NCI-H187 (cell line): ENCODE measurements around the gene KLHL5.
"Not testable (repeated sequence)": the region's sequence is repeated elsewhere in the genome, so short reads cannot be mapped to it uniquely, and the experiment has no call there.

Experiments used
- DNase-seq, 2 experiments: peaks; one replicate each; lab custom pipeline; 2025; lab: John Stamatoyannopoulos, UW

The KLHL5 gene

DNA sequence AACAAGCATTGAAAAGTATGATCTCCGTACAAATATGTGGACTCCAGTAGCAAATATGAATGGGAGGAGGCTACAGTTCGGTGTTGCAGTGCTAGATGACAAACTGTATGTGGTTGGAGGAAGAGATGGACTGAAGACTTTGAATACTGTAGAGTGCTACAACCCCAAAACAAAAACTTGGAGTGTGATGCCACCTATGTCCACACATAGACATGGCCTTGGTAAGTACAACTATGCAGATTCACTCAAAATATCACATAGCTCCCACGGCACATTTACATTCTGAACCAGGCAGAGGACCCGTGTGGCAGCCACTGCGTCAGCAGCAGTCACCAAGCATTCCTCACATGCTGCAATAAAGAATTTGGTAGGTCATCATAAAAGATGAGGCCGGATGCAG is 41.3 kb downstream of the KLHL5 start:
- no peak for DNase-seq

- DNase-seq, result no peak
Observed at GRCh38 chr4:39104255-39104654, 42.2 kb downstream of the KLHL5 start.

- DNase-seq, result no peak
Observed at GRCh38 chr4:39106011-39106410, 44.0 kb downstream of the KLHL5 start.

DNA sequence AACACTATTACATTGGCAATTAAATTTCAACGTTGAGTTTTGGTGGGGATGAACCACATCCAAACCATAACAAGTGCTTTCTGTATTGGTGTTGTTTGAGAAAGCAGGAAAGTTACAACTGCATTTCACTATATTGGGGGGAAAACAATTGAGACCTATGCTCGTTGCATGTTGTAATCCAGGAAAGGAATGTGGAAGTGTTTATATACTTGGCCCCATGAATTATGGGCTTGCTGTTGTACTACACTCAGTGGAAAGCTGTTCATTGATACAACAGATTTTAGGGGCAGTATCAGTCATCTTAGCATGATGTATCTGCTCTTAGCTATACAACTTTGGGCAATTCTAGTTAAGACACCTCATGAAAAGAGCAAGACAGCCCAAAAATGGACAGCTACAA is 52.4 kb downstream of the KLHL5 start:
- DNase-seq, result no peak

DNA sequence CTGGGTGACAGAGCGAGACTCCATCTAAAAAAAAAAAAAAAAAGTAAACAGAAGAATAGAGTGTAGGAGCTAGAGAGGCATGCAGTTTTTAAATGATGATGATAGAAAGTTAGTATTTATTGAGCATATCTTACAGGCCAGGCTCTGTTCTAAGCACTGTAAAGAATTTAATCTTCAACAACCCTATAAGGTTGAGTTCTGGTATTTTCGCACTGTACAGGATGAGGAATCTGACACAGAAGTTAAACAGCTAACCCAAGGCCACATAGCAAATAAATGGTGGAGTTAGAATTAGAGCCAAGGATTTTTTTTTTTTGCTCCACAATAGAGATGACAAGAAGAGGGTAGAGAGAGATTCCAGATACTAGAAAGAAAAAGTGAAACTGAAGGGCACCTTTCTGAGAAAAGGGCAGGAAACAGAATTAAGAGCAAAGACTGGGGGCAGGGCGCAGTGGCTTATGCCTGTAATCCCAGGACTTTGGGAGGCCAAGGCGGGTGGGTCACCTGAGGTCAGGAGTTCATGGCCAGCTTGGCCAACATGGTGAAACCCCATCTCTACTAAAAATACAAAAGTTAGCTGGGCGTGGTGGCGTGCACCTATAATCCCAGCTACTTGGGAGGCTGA is 56.1 kb downstream of the KLHL5 start:
- no peak for DNase-seq

DNA sequence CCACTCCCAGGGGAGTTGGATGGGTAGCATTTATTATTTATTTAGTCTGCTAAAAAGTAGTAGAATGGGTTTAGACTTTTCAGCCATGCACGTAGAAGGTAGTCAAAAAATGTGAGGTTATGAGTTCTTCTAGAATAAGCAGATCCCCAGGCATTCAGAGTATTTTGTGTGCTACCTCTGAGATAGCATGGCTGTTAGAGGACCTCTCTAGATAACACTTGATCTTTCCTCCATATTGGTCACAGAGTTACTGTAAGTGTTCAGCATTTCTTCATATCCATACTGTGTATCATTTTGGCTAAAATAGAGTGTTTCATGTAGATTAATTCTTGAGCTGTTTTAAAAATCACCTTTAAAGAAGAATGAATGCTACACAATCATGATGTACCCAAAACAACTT is 58.4 kb downstream of the KLHL5 start:
- no peak for DNase-seq

DNA sequence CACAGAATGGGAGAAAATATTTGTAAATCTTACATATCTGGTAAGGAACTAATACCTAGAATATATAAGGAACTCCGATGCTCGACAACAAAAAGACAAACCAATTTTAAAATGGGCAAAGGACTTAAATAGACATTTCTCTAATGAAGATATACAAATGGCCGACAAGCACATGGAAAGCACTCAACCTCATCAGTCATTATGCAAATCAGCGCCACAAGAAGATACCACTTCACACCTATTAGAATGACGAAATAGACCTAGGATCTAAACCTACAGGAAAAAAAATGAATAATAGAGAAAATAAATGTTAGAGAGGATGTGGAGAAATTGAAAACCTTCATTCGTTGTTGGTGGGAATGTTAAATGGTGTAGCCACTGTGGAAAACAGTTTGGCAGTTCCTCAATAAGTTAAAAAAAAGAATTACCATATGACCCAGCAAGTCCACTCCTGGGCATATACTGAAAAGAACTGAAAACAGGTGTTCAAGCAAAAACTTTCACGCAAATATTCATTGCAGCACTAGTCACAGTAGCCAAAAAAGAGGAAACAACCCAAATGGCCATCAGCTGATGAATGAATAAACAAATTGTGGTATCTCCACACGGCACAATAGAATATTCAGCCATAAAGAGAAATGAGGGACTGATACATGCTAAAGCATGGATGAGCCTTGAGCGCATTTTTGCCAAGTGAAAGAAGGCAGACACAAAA is 63.0 kb downstream of the KLHL5 start:
- DNase-seq, result no peak

GRCh38 chr4:39125600-39125985 is 63.6 kb downstream of the KLHL5 start:
- DNase-seq, result no peak

DNA sequence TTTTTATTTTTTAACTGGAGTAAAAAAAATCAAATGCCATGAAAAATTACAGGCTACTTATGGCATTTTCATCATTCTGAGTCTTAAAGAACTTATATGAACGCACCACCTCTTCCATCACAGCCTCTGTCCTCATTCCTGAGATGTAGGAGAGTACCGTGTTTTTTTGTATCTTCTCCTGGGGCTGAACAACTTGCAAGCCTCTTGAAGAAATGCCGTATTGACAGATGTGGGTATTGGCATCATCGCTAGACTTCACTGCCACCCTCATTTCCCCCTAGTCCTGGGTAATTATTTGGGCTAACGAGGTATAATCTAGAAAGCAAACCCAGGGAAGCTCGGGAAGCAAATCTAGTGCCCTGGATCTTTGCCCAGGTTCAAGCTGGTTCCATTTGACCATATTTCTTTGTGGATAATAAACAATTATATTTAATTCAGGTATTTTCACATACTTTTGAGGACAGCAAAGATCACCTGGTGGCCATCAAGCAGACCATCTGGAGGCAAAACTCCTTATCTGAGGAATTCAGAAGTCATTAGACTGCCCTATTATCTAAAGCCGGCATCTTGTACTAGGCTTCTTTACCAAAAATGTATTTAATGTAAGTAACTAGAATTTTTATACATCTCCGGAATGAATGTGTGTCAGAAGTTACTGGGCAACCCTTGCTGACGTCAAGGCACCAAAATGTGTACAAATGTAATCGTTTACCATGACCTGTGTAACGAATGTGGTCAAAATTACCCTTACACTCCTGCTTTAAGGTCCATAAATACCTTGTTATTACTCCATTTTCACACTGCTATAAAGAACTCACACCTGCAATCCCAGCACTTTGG is 64.4 kb downstream of the KLHL5 start:
- no peak for DNase-seq

DNA sequence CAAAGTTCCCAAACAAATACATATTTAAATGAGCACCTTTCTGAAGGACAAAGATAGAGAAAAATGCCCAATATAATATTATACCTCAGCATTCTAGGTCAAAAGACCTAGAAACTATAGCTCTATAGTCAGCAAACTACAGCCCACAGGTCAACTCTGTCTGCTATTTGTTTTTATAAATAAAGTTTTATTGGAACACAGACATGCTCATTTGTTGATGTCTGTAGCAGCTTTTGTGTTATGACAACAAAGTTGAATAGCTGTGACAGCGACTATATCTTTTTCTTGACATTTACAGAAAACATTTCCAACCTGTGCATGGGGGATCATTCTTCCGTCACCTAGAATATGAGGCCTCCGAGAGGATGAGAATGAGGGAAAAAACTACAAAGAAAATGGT is 71.6 kb downstream of the KLHL5 start:
- DNase-seq, result no peak

GRCh38 chr4:39134683-39135306 is 72.8 kb downstream of the KLHL5 start:
- peak in 1 of 2 experiments; percentile 15 for DNase-seq

DNA sequence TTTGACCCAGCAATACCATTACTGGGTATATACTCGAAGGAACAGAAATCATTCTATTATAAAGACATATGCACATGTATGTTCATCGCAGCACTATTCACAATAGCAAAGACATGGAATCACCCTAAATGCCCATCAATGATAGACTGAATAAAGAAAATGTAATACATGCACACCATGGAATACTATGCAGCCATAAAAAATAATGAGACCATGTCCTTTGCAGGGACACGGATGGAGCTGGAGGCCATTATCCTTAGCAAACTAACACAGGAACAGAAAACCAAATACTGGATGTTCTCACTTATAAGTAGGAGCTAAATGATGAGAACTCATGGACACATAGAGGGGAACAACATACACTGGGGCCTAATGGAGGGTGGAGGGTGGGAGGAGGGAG is 76.2 kb downstream of the KLHL5 start:
- DNase-seq, result not testable (repeated sequence)

- no peak for DNase-seq
Observed at GRCh38 chr4:39146211-39146610, 84.2 kb downstream of the KLHL5 start.

DNA sequence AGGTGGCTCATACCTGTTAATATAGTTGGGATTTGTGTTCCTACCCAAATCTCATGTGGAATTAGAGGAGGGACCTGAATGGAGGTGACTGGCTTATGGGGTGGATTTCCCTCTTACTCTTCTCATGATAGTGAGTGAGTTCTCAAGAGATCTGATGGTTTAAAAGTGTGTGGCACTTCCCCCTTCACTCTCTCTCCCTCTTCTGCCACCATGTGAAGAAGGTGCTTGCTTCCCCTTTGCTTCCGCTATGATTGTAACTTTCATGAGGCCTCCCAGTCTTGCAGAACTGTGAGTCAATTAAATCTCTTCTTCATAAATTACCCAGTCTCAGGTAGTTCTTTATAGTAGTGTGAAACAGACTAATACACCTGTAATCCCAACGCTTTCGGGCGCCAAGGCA is 92.0 kb downstream of the KLHL5 start:
- DNase-seq, result no peak

- DNase-seq, result no peak
Observed at GRCh38 chr4:39157520-39157919, 95.5 kb downstream of the KLHL5 start.

DNA sequence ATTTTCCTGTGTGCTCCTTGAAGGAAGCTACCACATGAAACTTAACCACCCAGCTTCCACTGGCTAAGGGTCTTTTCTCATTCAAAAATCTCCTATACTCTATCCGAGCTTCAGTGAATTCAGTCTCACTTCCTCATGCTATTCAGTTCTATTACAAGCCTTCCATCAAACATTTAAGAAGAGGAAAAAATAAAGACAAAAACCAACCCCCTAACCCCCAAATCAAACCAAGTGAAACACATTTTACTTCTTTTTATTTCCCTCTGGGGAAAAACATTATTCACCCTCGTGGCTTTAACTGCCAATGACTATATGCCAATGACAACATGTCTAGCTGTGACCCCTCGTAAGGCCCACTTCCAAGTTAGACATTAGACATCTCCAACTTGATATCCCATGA is 104.1 kb downstream of the KLHL5 start:
- DNase-seq, result no peak

DNA sequence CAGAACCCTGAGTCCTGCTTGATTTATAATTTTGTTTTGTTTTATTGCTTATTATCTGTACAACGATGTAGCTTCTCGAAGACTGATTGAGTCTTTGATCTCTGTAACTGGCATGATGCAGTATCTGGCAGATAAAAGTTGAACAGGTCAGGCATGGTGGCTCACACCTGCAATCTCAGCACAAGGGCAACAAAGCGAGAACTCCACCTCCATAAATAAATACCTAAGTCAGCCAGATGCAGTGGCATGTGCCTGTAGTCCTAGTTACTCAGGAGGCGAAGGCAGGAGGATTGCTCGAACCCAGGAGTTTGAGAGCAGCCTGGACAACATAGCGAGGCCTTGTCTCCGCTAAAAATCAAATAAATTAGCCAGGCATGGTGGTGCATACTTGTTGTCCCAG is 104.6 kb downstream of the KLHL5 start:
- DNase-seq, result no peak

- DNase-seq, result no peak
Observed at GRCh38 chr4:39169426-39169825, 107.4 kb downstream of the KLHL5 start.

GRCh38 chr4:39170301-39170700 is 108.3 kb downstream of the KLHL5 start:
- no peak for DNase-seq
